NCI-H2196 (cell line): ENCODE measurements around the gene OR6J1.
"Not testable (repeated sequence)": the region's sequence is repeated elsewhere in the genome, so short reads cannot be mapped to it uniquely, and the experiment has no call there.

Experiments
- DNase-seq: peaks from one replicate; lab custom pipeline; 2025; ENCODE audit not compliant: unreplicated experiment; lab: John Stamatoyannopoulos, UW

The OR6J1 gene

GRCh38 chr14:22610931-22611330 lies 33.2 kb downstream of the OR6J1 start:
- no peak for DNase-seq

- no peak for DNase-seq
Measured at GRCh38 chr14:22607291-22607690, 36.9 kb downstream of the OR6J1 start.

- no peak for DNase-seq
Measured at GRCh38 chr14:22606380-22606779, 37.8 kb downstream of the OR6J1 start.

GRCh38 chr14:22602862-22603261 lies 41.3 kb downstream of the OR6J1 start:
- DNase-seq, result no peak

- DNase-seq, result no peak
Measured at GRCh38 chr14:22601996-22602395, 42.2 kb downstream of the OR6J1 start.

- no peak for DNase-seq
Measured at GRCh38 chr14:22601456-22601855, 42.7 kb downstream of the OR6J1 start.

- DNase-seq, result no peak
Measured at GRCh38 chr14:22600027-22600426, 44.1 kb downstream of the OR6J1 start.

GRCh38 chr14:22599349-22599748 lies 44.8 kb downstream of the OR6J1 start:
- DNase-seq, result no peak

GRCh38 chr14:22598896-22599244 lies 45.3 kb downstream of the OR6J1 start:
- peak; percentile 24 for DNase-seq

- peak; percentile 70 for DNase-seq
Measured at GRCh38 chr14:22598099-22598895, 45.9 kb downstream of the OR6J1 start, which contains the start of gene ABHD4. TSS of gene ABHD4 (plus strand) at chr14:22598300. CDS start at chr14:22598307, 7 bp downstream.

GRCh38 chr14:22597771-22598098 lies 46.4 kb downstream of the OR6J1 start:
- DNase-seq, result no peak

- DNase-seq, result no peak
Measured at GRCh38 chr14:22597265-22597664, 46.9 kb downstream of the OR6J1 start.

- no peak for DNase-seq
Measured at GRCh38 chr14:22596354-22596879, 47.7 kb downstream of the OR6J1 start.

- DNase-seq, result no peak
Measured at GRCh38 chr14:22594156-22594716, 49.9 kb downstream of the OR6J1 start.

- DNase-seq, result no peak
Measured at GRCh38 chr14:22593601-22594000, 50.6 kb downstream of the OR6J1 start.

GRCh38 chr14:22593189-22593588 lies 51.0 kb downstream of the OR6J1 start:
- DNase-seq, result no peak

- DNase-seq, result peak; percentile 98
Measured at GRCh38 chr14:22589096-22589839, 54.9 kb downstream of the OR6J1 start, which contains the start of gene DAD1. TSS of gene DAD1 (minus strand) at chr14:22589224. CDS start at chr14:22589157, 67 bp downstream.

GRCh38 chr14:22588526-22589095 lies 55.5 kb downstream of the OR6J1 start:
- no peak for DNase-seq

- not testable (repeated sequence) for DNase-seq
Measured at GRCh38 chr14:22587677-22588422, 56.3 kb downstream of the OR6J1 start.

GRCh38 chr14:22587247-22587646 lies 56.9 kb downstream of the OR6J1 start:
- no peak for DNase-seq

- DNase-seq, result no peak
Measured at GRCh38 chr14:22583994-22584393, 60.2 kb downstream of the OR6J1 start.
